OCI-LY3 (cell line): ENCODE data around the gene OR10A5.
"Not testable (repeated sequence)": the region's sequence is repeated elsewhere in the genome, so short reads cannot be mapped to it uniquely, and the experiment has no call there.

ENCODE experiments used
- CTCF ChIP-seq: fragments of 200-600, 300-600 bp; sonication (generic); IDR thresholded peaks from 2 replicates; pipeline ENCODE4 v1.5.1; 2014; ENCODE audit warnings: antibody characterized with exemption, low read length, low read depth
- EZH2phosphoT487 ChIP-seq: fragments of 200-600 bp; shearing (Covaris generic); IDR thresholded peaks from 2 replicates; pipeline ENCODE4 v1.6.1; 2018; ENCODE audit warnings: antibody characterized with exemption, mixed run types, low read depth

- not testable (repeated sequence) for TF ChIP-seq CTCF, EZH2phosphoT487
Measured at GRCh38 chr11:6801075-6801474, 44.4 kb upstream of the OR10A5 start.
